HG03378 (cell line): ENCODE data around the gene ATG4B.

Experiments used
- ATAC-seq: cut with Tn5 transposase; IDR thresholded peaks from one replicate; pipeline ENCODE4 v1.9.1; 2021; ENCODE audit warnings: mild to moderate bottlenecking, moderate library complexity; ENCODE audit not compliant: unreplicated experiment

ATG4B gene

DNA sequence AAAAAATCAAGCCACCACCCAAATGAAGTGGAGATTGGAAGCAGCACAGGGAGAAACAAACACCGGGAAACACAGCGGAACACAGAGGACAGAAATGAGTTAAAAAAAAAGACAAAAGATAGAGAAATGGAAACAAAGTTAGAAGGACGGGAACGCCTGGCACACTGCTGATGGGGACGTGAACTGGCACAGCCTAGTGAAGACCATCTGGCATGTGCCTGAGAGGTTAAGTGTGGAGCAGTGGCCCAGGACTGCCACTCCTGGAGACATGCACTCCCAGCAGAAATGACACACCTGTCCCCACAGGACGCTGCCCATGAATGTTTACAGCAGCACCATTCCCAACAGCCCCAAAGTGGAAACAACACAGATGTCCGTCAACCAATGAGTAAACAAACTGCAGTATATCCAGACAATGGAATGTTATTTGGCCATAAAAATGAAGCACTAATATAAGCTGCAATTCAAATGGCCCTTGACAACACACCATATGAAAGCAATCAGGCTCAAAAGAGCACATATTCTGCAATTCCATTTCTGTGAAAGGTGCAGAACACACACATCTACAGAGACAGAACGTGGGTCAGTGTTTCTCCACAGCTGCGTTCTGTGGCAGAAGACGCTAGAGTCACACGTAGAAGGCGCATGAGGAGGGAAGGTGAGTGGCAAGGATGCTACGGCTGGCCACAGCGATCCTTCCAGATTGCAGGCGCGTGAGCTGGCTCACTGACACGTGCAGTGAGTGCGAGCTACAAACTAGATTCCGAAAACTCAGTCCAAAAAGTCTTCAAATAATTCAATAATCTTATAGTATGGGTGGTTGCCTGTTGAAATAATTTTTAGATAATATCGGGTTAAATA, 25.1 kb upstream of the ATG4B start:
- no peak for ATAC-seq

DNA sequence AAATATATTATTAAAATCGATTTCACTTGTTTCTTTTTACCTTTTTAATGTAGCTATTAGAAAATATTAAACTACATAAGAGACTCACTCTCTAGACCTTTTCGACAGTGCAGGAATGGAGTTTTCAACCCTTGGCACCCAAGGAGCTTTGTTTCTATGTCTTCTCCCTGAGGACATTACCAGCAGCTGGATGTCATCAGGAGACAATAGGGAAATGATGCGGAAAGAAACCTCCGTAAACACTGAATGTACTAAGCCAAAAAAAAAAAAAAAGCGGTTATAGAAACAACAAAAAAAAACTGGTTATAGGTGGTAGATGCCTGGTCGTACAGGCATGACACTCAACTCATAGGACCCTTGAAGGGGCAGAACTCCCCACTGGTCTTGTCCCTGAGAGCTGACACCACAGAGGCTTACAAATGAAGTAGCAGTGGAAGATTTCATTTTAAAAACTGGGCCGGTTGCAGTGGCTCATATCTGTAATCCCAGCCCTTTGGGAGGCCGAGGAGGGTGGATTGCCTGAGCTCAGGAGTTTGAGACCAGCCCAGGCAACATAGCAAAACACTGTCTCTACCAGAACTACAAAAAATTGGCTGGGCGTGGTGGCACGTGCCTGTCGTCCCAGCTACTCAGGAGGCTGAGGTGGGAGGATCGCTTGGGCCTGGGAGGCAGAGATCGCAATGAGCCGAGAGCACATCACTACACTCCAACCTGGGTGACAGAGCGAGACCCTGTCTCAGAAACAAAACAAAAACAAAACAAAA, 24.3 kb upstream of the ATG4B start:
- no peak for ATAC-seq

DNA sequence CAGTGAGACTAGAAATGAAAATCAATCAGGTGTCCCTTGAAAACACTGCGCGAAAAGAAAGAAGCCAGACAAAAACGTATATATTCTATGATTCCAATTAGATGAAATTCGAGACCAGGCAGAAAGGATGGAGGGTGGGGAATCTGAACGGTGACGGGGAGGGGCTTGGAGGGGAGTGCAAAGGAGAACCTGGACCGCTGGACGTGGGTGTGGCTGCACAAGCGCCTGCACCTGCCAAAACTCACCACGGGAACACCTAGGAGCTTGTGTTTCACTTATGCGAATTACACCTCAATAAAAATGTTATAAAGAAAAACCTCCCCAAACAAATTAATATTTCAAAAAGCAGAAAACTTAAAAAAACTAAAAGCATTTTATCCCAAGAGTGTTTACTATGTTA, 22.5 kb upstream of the ATG4B start:
- no peak for ATAC-seq

DNA sequence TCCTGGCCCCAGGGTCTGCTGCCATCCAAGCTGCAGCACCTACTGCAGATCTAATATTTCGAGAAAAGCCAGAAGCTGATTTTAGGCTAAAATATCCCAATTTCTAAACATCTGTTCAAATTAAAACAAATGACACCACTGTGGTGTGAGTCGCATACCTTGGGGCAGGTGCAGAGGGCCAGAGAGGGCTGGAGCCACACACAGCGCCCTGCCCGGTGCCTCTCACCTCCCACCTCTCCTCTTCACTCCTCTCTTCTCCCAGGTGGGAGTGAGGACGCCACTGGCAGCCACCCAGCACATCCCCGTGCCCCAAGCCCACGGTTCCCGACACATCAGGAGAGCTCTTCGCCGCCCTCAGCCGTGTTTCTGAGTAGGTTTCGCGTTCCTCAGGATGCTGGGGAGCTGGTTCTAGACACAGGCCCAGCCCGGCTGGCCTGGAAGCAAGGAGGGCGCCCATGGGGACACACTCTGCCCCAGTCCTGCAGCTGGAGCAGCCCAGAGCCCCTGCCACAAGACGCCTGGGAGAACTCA, 21.9 kb upstream of the ATG4B start:
- no peak for ATAC-seq

DNA sequence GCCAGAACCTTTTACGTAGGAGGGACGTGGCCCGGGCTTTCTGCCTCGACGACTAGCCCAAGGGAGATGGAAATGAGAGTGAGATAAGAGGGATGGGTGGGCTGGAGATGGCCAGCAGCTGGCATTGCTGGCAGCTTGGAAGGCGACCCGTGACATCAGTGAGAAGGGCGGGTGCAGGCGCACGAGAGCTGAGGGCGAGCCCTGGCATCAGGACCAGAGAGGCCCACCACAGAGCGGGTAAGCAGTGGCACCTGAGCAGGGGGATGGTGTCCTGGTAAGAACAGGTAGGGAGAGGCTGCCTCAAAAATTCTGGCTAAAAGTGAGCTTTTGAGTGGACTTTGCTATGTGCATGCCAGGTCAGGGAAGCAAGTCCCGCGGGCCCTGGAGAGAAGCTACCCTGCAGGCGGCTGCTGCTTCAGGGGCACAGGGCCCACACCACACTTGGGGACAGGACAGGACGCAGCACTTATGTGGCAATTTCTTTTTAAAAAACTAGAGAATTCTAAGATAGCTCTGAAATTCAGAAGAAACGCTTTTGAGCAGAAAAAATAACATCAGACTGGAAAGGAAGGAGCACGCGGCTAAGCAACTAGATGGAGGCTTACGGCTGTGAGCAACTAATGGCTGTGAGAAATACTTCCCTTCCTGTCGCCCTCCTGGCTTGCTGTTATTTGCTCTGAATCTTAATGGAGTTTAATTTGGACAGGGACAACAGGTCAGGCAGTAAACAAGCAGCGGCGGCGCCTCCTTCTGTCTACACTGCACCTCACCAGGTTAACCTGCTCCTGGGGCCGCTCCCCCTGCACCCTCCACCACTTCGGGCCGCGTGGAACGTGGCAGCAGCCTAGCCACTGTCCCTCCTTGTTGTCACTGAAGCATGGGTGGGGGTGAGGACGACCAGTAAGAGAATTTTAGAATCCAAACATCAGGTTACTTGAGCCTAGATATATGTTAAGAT, 21.0 kb upstream of the ATG4B start:
- no peak for ATAC-seq

DNA sequence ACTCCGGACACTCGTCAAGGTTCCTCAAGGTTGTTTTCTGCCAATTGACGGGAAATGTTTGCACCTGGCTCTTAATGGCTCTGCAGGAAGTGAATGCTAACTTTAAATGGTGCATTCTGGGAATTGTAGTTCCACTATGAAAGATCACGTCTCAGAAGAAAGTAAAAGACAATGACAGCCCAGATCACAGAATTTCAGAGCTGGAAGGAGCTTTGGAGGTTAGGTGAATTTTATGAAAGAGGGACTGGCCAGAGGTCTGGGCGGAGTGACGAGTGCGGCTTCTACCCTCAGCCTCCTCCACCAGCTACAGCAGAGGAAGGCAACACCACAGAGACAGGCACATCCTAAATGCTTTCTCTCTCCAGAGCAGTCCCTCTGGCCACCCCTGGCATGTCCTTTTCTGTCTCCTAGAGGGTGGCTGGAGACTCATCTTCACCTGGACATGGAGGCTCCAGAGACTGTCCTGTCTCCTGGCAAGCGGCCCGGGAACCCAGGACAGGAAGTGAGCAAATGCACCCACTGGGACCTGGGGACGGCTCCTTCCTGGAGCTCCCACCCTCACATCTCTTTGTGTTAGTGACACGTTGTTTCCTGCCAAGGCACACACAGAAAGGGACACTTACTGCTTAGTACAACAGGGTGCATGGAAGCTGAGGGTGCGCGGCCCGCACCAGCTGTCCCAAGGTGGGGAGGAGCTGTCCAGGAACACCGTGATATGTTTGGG, 19.9 kb upstream of the ATG4B start:
- ATAC-seq: no peak

DNA sequence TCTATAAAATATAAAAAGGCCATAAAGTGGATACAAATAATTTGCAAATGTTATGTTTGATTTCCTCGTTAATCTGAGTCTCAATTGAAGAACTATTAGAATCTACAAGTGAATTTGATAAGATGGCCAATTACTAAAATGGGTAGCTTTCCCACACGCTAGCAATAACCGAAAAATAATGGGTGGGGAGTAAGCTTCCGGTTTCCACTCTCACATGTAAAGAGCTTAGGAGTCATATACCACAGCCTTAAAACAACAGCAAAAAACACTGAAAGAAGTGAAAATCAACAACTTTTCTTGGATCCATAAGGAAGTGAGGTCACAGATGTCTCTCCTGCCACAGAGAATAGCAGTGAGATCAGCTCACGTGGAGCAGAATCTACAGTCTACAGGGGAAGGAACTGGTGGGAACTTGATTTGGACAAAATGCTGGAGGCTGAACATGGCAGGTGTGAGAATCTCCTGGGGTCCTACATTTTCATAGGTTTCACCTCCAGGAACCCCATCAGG, 19.1 kb upstream of the ATG4B start:
- ATAC-seq: no peak

DNA sequence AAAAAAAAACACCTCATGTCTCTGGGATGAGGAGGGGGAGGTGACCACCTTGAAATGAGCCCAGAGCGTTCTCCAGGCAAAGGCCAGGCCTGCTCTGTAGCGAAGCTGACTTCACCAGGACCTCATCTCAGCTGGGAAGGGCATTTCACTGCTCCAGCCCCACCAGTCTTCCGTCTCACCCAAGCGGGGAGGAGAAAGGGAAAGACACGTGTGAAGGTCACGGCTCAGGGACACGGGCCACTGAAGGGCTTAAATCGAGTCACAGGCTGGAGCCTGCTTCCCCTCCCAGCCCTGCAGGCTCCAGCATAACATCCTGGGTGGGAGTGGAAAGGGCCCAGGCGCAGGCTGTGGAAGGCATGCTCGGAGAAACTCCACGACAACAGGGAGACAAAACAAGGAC, 18.7 kb upstream of the ATG4B start:
- no peak for ATAC-seq

DNA sequence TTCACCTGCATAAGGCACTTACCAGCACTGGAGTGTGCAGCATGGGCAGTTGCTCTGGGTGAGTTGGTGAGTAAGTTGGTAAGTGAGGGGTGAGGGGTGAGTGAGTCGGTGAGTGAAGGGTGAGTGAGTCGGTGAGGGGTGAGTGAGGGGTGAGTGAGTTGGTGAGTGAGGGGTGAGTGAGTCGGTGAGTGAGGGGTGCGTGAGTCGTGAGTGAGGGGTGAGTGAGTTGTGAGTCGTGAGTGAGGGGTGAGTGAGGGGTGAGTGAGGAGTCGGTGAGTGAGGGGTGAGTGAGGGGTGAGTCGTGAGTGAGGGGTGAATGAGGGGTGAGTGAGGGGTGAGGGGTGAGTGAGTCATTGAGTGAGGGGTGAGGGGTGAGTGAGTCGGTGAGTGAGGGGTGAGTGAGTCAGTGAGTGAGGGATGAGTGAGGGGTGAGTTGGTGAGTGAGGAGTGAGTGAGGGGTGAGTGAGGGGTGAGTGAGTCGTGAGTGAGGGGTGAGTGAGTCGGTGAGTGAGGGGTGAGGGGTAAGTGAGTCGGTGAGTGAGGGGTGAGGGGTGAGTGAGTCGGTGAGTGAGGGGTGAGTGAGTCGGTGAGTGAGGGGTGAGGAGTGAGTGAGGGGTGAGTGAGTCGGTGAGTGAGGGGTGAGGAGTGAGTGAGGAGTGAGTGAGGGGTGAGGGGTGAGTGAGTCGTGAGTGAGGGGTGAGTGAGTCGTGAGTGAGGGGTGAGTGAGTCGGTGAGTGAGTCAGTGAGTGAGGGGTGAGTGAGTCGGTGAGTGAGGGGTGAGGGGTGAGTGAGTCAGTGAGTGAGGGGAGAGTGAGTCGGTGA, 17.7 kb upstream of the ATG4B start:
- ATAC-seq: no peak

DNA sequence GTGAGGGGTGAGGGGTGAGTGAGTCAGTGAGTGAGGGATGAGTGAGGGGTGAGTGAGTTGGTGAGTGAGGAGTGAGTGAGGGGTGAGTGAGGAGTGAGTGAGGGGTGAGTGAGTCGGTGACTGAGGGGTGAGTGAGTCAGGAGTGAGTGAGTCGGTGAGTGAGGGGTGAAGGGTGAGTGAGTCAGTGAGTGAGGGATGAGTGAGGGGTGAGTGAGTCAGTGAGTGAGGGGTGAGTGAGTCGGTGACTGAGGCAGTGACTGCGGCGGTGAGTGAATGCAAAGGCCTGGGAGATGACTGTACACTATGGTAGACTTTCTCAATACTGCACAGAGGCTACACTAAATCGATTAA, 17.1 kb upstream of the ATG4B start:
- no peak for ATAC-seq

DNA sequence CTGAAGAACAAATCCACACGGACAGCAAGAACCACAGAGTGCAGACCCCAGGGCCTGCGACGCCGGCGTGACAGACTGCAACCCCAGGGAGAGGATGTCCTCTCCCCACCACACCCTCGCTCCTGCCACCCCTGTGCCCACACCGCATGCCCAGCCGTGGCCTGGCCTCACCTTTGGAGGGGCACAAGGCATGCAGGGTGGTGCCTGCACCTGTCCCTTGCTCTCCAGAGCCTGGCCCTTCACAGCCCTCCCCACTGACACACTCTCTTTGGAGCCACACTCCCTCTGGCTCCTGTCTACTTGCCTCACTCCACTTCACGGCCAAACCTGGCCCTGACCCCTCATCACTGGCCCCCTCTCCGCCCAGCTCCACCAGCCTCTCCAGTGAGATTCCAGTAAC, 9.8 kb upstream of the ATG4B start:
- no peak for ATAC-seq

DNA sequence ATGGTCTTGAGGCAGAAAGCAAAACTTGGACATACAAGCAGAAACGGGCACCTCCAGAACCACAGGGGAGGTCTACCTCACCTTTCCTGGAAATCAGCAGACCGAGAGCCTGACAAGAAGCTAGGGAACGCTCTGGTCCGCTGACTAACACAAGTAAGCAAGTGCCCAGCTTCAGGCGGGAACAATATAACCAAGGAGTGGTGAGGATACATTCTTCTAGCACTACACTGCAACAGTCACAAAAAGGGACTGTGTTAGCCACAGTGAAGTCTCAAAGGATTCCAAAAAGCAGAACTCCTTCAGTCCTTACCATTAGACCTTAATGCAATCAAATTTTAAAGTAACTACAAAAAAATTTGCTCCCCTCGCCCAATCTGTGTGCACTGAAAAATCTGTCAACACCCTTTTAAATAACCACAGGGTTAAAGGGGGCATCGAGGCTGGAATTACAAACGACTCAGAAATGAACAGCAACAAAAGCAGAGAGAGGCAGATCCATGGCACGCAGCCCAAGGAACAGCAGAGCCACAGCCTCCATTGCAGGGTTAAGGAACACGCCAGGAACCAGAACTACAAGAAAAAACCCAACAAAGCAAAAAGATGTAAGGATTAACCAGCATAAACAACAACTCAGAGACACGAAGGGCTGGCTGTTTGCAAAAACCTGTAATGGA, 7.6 kb upstream of the ATG4B start:
- ATAC-seq: no peak

DNA sequence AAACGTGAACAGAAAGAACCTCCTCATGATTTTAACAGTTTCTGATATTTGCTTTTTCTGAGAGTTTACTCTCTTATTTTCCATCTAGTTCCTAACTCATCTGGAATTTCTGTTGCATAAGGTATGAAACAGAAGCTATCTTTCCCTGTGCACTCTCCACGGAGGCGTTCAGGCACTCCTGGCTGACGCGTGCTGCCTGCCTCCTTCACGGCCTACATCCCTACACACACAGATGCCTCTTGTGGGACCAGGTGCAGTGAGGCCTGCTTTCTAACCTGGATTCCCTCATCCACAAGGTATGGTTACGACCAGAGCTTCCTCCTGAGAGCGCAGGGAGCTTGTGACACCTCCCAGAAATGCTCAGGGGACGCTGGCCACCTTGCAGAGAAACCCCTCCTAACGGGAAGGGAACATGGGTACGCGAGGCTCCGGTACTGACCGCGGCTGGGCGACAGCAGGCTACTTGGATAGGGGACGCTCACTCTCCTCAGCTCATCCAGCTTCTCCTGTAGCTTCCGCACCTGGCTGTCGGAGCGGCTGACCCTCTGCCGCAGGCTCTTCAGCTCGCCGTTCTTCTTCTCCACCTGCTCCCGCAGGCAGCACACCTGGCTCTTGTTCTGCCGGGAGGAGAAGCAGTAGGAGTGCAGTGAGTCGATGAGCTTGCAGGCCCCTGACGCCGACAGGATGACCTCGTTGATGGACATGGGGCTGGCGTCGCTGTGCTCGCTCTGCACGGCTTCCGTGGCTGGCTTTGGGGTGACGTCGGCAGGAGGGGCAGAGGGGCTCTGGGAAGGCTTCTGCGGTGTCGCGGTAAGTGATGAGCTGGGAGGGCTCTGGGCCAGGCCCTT, 4.8 kb upstream of the ATG4B start:
- ATAC-seq: no peak

DNA sequence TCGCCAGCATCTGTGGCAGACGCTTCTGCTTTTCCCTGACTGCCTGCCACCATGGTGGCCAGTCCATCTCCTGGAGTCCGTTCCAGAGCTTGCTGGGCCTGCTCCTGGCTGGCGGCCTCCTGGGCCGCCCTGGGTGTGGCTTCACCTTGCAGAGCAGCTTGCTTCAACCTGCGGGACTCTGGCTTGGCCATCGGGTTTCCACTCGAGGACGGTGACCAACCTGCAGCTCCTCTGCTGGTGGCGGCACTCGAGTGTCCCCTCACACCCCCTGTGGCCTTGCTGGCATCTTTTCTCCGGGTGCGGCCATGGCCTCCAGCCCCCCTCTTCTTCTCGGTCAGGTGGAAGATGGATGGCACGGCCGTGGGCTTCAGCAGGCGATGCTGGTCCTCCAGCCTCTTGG, 3.9 kb upstream of the ATG4B start:
- ATAC-seq: no peak

DNA sequence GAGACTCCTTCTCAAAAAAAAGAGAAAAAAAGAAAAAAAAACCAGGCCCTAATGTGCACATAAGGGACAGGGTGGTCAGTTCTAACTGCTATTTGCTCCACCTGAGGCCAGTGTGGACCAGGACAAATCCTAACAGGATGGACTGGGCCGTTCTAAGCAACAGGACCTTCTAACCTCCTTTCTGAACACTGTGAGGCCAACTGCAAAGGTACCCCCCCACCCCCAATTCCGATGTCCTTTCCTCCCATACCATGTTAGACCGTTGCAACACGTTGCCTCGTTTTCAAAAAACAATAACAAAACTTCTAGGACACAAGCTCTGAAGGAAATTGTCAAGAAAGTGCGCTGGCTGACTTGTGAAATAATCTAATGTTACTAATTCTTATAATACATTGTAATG, 1.7 kb upstream of the ATG4B start:
- no peak for ATAC-seq

DNA sequence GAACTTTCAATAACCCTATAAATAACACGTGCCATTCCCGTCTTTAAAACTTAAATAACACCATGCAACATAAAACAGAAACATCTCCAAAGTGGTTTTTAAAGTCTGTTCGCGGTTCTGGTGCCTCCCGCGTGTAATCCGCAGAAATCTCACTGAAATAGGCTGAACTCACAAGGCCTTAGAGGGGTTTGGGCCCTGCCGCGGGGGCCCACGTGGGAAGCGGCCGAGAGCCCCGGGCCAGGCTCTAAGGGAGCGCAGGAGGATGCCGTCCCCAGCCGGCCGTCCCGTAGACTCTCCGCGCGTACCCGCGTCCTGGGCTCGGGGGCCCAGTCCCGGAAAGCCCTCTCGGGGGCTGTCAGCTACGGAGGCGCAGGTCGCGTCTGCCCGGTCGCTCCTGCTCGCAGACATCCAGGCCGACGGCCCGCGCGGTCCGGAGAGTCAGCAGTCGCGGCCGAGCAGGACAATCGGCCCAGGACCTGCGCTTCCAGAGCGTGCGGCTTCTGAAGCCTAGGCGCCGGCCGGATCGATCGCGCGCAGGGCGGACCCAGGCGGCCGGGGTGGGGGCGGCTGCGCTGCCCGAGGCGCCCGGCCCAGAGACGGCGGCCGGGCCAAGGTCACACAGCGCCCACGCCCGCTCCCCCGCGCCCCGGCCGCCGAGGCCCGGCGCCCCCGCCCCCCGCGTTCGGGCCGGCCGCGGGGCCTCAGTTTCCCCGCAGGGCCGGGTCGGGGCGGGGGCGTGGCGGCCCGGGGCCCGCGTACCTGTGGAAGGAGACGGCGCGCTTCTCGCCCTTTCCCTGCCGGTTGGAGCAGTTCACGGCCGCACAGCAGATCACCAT, 1.1 kb upstream of the ATG4B start:
- ATAC-seq: no peak
